ENCODE measurements around the gene GATA6. TPM values are rescaled to one million over a fixed set of nuclear protein-coding genes. Genes with fewer than 3 reads are reported as not detected.

The GATA6 gene
- polyA plus RNA-seq, 3 donors = 0.04 TPM; not detected in 2

DNA sequence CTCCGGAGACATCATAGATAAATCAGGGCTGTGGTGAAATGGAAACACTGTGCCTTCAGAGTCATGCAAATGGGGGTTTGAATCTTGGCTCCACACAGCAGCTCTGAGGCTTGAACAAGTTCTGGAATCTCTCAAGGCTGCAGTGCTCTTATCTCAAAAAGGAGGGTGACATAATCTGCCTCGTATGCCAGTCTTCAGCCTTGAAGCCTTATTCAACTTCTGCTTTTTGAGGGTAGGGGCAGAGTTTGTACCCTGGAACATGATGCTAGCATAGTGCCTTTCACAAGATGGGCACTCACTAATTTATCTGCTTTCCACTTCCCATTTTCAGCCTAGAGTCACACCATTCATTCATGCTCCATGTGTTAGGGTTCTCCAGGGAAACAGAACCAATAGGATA, 42.3 kb downstream of the GATA6 start:
- intact Hi-C loops (cut with micrococcal nuclease) = no loop called here
- peak; percentile 1 to 30 (median 5) for DNase-seq
- Histone ChIP-seq H3K9ac (ENCODE audit: insufficient read depth, low read length, poor library complexity, severe bottlenecking) (no peak overlapping the region), H4K20me1 (ENCODE audit: insufficient read depth, low read length) (no peaks in the 10 kb centered on the region), H3K4me3 (replicated peaks in 1 of 3; ENCODE audit: low read depth in 2 of 3, low read length in 3 of 3) (no peak overlapping the region), H3K9me3 (replicated peaks in 1 of 2; ENCODE audit: control insufficient read depth in 1 of 2, insufficient read depth in 1 of 2, low read length in 2 of 2) (no peaks in the 10 kb centered on the region), H3K4me2 (replicated peaks; ENCODE audit: extremely low read depth, low read length, poor library complexity, severe bottlenecking) (no peak overlapping the region), H2AFZ (ENCODE audit: insufficient read depth, low read depth, low read length, poor library complexity, severe bottlenecking) (no peak overlapping the region), H3K27ac (ENCODE audit: low read depth in 1 of 2, low read length in 2 of 2) (no peak overlapping the region), H3K79me2 (ENCODE audit: insufficient read depth, low read length) (no peaks in the 10 kb centered on the region), H3K4me1 (ENCODE audit: control insufficient read depth in 1 of 2, insufficient read depth in 2 of 2, low read length in 2 of 2) (no peaks in the 10 kb centered on the region), H3K36me3 (replicated peaks in 1 of 2; ENCODE audit: control insufficient read depth in 1 of 2, insufficient read depth in 2 of 2, low read length in 2 of 2) (no peaks in the 10 kb centered on the region), H3K27me3 (ENCODE audit: control insufficient read depth in 2 of 2, insufficient read depth in 2 of 2, low read length in 2 of 2) (no peaks in the 10 kb centered on the region)
- H3K27me3 Mint-ChIP-seq (ENCODE audit: low read depth in 3 of 3) = peaks cover 0 to 4% (median 2%) of the 10 kb centered on the region in 3 donors
- H3K4me3 Mint-ChIP-seq = no peak overlapping the region
- whole genome bisulfite sequencing (ENCODE audit: insufficient coverage) = 0% methylated on average over 1 of the region's 2 CpGs
- no peak overlapping the region for H3K27ac Mint-ChIP-seq
- TF ChIP-seq CTCF (IDR thresholded peaks at IDR 0.05) = no peak
- peaks cover 4% of the 10 kb centered on the region for H3K4me1 Mint-ChIP-seq
- H3K36me3 Mint-ChIP-seq = no peaks in the 10 kb centered on the region
- peaks cover 0 to 4% (median 0%) of the 10 kb centered on the region in 7 donors for H3K9me3 Mint-ChIP-seq

GRCh38 chr18:22213333-22213973, 44.1 kb downstream of the GATA6 start:
- Histone ChIP-seq H3K4me3 (replicated peaks in 1 of 3; ENCODE audit: low read depth in 2 of 3, low read length in 3 of 3) (no peak overlapping the region), H3K9ac (ENCODE audit: insufficient read depth, low read length, poor library complexity, severe bottlenecking) (no peak overlapping the region), H2AFZ (ENCODE audit: insufficient read depth, low read depth, low read length, poor library complexity, severe bottlenecking) (no peak overlapping the region), H3K36me3 (replicated peaks in 1 of 2; ENCODE audit: control insufficient read depth in 1 of 2, insufficient read depth in 2 of 2, low read length in 2 of 2) (no peaks in the 10 kb centered on the region), H3K27ac (ENCODE audit: low read depth in 1 of 2, low read length in 2 of 2) (no peak overlapping the region), H3K79me2 (ENCODE audit: insufficient read depth, low read length) (no peaks in the 10 kb centered on the region), H4K20me1 (ENCODE audit: insufficient read depth, low read length) (no peaks in the 10 kb centered on the region), H3K9me3 (replicated peaks in 1 of 2; ENCODE audit: control insufficient read depth in 1 of 2, insufficient read depth in 1 of 2, low read length in 2 of 2) (no peaks in the 10 kb centered on the region), H3K4me2 (replicated peaks; ENCODE audit: extremely low read depth, low read length, poor library complexity, severe bottlenecking) (no peak overlapping the region), H3K4me1 (ENCODE audit: control insufficient read depth in 1 of 2, insufficient read depth in 2 of 2, low read length in 2 of 2) (no peaks in the 10 kb centered on the region), H3K27me3 (ENCODE audit: control insufficient read depth in 2 of 2, insufficient read depth in 2 of 2, low read length in 2 of 2) (no peaks in the 10 kb centered on the region)
- TF ChIP-seq CTCF (IDR thresholded peaks at IDR 0.05) = no peak
- no peaks in the 10 kb centered on the region for H3K36me3 Mint-ChIP-seq
- H3K4me3 Mint-ChIP-seq = no peak overlapping the region
- H3K4me1 Mint-ChIP-seq = peaks cover 4% of the 10 kb centered on the region
- peaks cover 0 to 8% (median 0%) of the 10 kb centered on the region in 7 donors for H3K9me3 Mint-ChIP-seq
- peaks cover 2% of the 10 kb centered on the region in 3 donors for H3K27me3 Mint-ChIP-seq (ENCODE audit: low read depth in 3 of 3)
- no peak for DNase-seq
- peak overlapping the region in 1 of 7 donors; percentile 31 for H3K27ac Mint-ChIP-seq
- intact Hi-C loops (cut with micrococcal nuclease) = no loop called here
- WGBS (ENCODE audit: insufficient coverage) = 100% methylated on average over 5 of the region's 6 CpGs

Data from CD14-positive monocyte (primary cell).